T-helper 1 cell (primary cell): ENCODE data around the gene PAQR3.

Experiments
- DNase-seq, 5 donors: peaks; one replicate each; pipeline ENCODE4 v3.0.0-alpha.2; 2012 to 2020
- total RNA-seq, 4 donors: gene quantifications; one replicate each; lab custom pipeline; 2026; lab: John Stamatoyannopoulos, UW

PAQR3 gene, protein sequence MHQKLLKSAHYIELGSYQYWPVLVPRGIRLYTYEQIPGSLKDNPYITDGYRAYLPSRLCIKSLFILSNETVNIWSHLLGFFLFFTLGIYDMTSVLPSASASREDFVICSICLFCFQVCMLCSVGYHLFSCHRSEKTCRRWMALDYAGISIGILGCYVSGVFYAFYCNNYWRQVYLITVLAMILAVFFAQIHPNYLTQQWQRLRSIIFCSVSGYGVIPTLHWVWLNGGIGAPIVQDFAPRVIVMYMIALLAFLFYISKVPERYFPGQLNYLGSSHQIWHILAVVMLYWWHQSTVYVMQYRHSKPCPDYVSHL
- 19.3 to 27.5 (median 26.0) reads per million in 4 donors for total RNA-seq

DNA sequence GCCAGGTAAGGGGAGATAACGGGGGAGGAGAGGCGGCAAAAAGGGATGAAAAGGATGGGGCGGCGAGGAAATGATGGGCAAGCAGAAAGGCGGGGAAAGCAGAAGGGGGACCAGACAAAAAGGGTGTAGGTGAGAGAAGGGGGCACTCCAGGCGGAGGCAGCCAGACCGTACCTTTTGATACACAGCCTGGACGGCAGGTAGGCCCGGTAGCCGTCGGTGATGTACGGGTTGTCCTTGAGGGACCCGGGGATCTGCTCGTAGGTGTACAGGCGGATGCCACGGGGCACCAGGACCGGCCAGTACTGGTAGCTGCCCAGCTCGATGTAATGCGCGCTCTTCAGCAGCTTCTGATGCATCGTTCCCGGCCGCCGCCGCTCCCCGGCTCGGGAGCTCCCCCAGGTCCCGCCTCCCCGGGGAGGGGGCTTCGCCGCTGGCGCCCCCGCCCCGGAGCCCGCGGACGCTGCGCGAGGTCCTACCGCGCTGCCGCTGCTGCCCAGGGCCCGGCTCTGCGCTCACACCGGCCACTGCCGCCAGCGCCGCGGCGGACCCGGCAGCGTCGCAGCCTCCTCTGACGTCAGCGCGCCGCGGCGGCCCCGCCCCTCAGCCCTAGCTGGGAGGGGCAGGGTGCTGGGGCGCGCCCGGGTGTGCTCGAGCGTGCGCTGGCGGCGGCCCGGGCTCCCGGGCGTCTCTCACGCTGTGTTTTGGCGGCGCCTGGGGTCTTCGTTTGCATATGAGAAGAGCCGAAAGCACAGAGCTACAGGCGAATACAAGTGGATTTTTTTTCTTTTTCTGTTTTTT, at the start of gene PAQR3:
Gene PAQR3, minus strand, starts transcription at position 571 of the 799 bp plus-strand sequence. Its CDS starts 214 bp downstream, at position 357.
- peak; percentile 70 to 86 (median 78) for DNase-seq

DNA sequence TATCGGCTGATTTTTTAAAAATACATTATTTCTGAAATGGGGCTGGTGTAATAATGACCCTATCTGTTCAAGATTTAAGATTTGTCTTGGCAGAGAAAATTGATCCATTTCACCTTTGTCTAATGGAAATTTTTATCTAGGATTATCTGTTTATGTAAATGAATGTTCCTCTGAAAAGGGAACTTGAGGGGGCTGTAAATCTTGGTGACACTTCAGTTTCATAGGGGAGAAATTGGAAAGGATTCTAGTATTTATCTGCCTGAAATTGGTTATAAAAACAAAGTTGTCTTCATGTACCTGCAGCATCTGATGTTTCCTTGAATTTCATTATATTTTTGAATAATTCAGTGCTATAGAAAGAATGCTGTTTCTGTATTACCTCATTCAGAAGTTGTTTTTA, 48.4 kb upstream of the PAQR3 start:
- DNase-seq = no peak

DNA sequence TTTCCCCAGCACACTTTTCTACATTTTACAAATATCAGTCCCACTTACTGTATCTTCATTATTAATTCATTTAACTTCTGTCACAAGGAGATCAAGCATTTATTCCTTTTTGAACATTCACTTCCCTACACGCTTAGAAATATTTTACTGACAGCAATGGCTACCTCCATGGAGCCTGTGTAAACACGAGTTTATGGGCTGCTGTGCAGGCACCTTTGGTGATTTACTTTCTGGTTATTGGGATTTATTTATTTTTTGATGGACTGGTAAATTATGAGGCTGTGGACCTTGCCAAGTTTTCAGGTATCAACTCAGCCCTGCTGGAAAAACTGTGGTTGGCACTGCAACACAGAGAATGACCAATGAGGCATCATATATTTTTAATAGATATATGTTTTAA, 45.4 kb upstream of the PAQR3 start:
- no peak for DNase-seq

DNA sequence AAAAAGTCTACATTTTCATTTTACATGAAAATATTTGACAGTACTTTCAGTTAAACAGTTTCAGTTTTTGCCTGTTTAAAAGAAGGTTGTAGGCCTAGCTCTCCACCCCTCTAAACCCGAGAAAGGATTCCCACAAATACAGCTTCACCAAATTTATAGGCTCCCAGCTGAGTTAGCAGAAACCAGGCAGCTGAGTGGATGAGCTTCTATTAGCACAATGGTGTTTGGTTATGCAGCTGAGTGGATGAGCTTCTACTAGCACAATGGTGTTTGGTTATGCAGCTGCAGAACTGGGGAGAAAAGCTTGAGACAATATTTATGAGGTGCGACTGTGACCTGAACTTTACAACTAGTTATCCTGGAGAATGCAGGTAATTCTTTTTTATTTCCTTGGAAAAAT, 36.6 kb upstream of the PAQR3 start:
- DNase-seq = no peak

DNA sequence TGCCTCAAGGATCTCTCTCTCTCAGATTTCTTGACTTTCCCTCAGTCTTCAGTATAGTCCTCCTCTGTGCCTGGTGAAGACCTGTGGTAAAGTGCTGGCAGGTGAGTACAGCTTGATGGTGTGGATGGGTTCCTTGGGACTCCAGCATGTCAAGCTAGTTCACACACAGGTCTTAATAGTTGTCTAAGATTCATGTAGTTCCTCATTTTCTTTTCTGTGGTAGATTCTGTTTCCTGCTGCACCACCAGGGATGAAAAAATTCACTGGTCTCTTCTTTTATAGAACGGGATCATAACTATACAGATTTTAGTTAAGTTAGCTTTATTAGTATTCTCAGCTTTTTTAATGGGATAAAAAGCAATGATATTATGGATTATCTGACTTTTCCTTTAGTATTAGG, 32.5 kb upstream of the PAQR3 start:
- DNase-seq = no peak

DNA sequence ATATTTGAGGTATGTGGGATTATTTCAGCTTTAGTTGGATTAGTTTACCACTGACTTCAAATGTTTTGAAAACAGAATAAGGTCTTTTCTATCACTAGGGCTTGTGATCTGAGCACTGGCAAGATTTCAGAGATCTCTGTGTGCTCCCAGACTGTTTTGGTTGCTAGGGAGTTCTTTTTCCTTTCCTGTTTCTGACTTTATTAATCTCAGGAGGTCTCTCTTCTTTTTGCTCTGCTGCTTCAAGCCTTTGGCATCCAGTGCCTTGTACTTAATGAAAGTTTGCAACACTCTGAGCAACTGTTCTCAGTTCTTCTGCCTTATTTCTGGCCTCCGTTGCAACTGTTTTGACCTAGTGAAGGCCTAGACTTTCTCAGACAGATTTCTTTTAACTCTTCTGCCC, 32.1 kb upstream of the PAQR3 start:
- DNase-seq = no peak

DNA sequence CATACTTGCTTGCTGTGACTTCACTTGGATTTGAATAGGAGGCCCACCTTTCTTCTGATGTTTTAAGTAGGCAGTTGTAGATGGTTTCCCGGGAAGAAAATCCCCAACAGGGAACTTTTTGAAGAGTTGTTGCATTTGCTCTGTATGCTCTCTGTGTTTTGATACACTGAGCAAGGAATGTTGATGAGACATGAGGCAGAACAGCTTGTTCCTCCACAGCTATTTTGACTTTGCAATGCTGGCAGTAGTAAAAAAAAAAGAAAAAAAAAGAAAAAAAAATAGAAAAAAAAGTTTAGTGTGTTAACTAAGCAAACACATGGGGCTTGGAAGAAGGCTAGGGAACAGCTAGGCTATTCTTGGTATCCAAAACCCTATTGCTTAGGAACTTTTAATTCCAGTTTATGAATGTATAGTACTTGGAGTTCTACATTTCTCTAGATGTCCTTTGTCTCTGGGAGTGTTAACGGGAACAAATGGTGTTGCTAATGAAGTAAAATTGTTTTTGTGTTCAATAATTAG, 23.4 kb upstream of the PAQR3 start:
- no peak for DNase-seq

DNA sequence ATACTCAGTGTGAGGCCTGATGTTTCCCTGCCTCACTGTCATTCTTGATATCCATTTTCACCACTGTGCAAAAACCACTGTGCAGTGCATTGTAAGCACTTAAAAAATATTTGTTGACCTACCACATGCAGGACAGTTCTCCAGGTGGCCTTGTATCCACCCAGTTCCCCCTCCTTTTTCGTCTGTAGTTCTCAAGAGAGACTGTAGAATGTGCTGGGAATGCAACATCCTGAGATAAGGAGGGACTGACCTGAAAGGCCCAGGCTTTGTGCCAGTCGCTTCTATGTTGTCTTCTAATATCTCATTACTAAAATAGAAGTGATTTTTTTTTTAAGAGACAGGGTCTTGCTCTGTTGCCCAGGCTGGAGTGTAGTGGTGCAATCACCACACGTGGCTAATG, 21.7 kb upstream of the PAQR3 start:
- no peak for DNase-seq

DNA sequence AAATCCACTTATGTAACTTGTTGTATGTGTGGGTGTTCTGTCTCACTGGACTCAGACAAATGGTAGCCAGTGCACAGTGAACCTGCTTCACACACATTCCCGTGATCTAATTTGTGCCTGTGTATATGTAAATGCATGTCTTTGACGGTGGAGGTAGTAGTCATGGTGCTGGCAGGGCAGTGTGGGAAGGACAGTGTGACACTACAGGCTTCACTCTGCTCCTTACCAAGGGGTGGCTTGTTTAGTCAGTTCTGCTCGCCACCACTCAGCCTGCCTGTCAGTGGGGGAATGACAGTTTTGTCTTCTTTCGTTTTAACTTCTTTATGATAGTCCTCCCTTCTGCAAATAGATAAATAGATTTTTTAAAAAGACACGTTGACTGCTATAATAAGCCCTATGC, 17.7 kb upstream of the PAQR3 start:
- DNase-seq = no peak

DNA sequence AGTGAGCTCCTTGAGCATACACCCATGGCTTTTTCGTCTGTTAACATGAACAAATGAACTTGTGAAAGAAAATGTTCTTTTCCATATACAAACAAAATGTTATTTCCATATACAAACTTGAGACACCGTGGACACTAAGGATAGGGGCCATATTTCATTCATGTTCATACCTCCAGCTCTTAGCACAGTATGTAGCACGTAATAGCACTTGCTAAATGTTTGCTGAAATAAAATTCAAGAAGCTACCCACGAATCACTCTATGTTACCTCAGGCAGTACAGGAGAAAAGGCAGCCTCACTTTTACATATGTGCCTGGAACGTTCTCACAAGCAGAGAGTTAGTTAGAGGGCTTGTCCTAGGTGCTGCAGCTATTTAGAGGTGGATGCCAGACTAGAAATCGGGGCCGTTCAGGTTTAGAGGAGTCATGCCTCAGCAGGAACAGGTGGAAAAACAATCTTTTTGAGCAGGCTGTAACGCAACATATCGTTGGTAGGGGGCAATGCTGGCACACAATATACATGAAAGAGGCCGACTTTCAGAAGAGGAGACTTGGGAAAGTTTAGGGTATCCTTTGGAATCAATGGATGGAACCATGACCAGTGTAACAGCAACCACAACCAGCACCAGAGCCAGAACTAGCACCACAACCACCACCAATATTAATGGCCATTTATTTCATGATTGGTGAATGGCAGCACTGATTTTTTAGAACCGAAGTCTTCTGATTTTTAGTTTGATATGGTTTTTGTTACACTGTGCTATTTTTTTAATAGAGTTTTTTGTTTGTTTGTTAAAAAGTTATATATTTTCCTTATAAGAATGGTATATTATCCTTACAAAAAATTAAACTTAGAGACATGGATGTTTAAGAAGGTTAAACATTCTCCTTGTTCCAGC, 14.8 kb upstream of the PAQR3 start:
- no peak for DNase-seq

DNA sequence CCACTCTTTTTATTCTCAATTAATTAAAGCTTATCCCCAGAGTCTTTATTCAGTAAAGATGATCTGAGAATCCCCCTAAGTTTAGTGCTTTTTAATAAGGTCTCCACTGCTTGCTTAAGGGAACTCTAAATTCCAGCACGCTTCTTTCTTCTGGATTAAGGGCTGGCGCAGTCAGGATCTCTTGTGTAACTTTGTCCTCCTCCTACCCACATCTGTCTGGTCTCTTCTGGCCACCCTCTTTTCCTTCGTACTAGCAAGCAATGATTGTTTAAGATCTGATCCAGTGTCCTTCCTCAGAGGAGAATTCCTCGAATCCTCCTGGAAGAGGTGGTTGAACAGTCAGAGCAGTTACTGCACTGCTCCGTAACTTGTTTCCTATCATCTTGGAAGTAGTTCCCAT, 14.0 kb upstream of the PAQR3 start:
- DNase-seq = no peak

DNA sequence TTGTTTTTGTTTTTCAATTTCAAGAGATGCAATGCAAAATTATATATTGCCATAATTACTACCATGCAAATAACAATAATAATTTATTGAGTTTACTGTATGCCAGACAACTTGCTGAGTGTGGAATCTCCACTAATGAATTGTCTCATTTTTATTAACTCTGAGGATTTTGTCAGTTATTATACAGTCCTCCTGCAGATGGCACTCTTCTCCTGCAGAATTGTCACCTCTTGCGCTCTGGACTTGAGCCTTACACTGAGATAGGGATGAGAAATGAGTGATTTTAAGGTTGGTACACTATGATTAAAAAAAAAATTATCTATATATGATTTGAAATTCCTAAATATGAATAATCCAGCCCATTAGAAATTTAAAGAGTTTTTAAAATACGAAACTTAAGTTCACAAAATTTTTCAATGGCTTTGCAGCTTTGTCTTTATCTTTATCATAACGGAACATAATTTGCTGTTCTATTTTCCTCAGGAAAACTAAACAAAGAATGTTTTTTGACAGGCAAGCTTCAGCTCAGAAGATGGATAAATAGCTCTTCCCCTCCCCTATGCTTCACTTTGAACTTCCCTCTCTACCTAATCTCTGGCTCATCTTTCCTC, 12.7 kb upstream of the PAQR3 start:
- DNase-seq = peak in 2 of 5 donors; percentile 17 to 31

DNA sequence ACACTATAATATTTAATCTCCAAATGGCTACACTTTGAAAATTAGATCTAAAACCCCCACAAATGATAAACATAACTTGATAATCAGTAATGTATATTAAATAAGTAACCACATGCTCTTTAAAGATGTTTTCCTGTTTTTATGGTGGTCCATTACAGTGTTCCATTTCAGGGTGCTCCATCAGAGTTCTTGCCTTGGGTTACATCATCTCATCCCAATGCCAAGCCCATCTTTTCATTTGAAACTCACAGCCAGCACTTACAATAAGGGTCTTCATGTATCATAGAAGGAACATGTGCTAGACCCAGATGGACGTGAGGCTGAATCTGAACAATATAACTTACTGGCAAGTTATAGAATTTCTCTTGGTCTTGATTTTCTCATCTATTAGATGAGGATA, 10.5 kb upstream of the PAQR3 start:
- no peak for DNase-seq

DNA sequence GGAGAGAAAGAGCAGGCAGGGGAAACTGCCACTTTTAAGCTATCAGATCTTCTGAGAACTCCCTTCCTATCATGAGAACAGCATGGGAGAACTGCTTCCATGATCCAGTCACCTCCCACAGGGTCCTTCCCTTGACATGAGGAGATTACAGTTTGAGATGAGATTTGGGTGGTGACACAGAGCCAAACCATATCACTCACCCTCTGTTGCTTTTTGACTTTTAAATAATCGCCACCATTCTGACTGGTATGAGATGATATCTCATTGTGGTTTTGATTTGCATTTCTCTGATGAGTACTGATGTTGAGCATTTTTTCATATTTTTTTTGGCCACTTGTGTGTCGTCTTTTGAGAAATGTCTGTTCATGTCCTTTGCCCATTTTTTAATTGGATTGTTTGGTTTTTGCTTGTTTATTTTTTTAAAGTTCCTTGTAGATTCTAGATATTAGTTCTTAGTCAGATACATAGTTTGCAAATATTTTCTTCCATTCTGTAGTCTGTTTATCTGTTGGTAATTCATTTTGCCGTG, 6.5 kb upstream of the PAQR3 start:
- DNase-seq = no peak

DNA sequence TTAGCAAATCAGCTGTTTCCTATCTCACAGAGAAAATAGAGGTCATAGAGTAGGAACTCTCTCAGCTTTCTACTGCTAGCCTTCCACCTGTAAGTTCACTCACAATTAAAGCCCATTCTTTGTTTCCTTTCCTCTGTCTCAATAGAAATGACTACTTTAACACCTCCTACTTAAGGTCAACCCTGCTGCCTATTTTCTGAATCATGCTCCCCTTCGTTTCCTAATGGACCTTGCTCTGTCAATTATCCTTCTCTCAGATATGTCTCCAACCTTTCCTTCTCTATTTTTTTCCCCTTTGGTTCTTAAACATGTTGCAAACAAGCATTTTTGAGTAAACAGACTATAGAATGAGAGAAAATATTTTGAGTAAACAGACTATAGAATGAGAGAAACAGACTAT, 5.1 kb upstream of the PAQR3 start:
- DNase-seq = no peak

DNA sequence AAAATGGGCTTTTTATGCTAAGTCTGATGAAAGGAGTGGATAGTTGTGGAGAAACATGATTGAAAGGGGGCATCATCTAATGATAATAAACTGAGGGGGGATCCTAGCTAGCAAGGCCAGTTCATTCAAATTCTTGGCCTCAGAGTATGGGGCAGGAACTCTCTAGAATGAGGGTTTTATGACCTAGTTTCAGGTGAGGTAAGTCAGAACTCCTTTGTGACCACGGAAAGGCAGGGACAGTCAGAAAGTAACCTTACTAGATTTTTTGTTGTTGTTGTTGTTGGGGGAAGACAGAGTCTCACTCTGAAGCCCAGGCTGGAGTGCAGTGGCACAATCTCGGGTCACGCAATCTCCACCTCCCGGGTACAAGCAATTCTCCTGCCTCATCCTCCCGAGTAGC, 1.5 kb upstream of the PAQR3 start:
- DNase-seq = peak in 1 of 5 donors; percentile 32

DNA sequence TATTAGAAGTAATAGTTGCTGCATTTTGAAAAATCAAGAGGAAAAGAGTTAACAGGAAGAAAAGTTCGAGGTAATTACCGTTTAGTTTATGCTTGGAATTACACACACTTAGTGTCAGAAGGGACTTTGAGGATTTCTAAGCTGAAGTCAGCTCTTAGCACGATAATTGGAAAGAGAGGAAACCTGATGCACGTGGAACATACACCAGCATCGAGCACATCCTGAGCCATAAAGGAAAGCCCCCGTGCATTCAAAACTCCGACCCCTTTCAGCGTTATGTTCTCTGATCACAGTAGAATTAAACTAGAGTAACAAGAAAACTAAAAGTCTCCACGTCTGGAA, 400 bp upstream of the PAQR3 start:
- no peak for DNase-seq

DNA sequence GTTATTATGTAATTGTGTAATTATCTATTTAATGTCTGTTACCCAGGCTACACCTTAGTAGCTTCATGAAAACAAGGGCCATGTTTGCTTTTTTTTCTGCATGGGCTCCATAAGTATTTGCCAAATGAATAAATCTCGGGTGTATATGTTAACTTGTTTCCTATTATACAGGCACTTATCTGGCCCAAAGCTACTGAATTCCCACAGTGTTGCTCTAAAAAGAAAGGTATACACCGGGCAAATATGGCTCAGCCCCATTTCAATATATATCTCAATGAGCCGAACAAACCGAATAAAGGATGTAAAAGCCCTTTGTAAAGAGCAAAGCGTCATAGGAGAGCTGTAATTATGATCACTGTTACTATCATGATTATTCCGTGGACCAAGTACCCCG, 767 bp downstream of the PAQR3 start:
- no peak for DNase-seq

DNA sequence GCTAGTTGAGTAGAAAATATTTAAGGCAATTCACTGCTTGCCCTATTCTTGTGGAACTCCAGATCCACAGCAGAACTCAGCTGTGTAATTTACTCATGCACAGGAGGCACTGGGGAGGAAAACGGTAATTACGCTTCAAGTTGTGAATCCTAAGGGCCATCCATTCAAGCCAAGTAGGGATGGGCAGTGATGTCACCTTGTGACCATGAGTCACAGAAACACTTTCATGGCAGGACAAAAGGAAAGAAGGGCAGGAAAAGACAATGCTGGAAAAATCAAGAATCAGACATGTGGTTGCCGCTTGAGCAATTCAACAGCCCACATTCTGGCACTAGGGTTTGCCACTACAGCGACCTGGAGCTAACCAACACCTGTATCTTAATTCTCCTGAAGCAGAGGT, 1.4 kb downstream of the PAQR3 start:
- DNase-seq = no peak

DNA sequence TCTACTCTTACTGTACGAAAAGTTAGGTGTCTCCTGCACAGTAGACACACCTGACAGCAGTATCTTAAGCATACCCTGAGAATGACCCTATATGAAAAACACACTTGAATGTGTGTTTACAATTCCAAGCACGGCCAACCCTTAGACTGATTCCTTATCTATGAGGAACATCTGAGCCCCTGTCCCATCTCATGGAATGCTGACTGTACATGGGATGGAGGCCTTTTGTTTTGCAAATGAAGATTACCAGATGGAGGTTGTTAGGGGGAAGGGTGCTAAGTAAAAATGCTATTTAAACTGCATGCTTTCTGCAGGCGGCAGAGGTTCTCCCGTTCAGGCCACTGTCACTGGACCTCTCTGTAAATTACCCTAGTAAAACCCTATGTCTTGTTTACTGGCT, 2.2 kb downstream of the PAQR3 start:
- no peak for DNase-seq

DNA sequence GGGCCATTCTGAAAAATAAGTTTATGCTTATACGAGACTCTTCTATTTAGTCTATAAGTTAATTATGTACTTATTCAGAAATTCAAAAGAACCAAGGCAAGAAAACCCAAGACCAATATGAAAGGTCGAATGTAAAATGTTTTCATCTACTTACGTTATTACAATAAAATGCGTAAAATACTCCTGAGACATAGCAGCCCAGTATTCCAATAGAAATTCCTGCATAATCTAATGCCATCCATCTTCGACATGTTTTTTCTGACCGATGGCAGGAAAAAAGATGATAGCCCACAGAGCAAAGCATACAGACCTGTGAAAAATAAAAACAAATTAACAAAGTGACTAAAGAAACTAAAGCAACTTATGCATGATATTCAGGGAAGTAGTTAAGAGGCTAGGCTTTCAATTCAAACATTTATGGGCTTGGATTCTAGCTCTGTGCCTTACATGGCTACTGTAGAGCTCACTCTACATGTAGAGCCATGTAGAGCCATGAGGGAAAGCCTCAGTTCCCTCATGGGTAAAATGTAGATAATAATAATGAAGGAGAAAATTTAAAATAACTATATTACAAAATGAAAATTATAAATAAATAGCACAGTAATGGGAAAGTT, 9.1 kb downstream of the PAQR3 start:
- no peak for DNase-seq

DNA sequence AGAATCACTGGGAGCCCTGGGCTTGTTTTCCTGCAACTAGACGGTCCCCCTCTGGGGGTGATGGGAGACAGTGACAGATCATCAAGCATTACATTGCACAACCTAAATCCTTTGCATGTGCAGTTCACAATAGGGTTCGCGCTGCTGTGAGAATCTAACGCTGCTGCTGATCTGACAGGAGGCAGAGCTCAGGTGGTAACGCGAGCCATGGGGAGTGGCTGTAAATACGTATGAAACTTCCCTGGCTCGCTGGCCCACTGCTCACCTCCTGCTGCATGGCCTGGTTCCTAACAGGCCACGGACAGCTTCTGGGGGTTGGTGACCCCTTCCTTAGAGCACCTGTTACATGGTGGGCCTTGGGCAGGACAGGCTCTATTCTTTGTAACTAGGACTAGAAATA, 10.4 kb downstream of the PAQR3 start:
- DNase-seq = no peak
